HCT116 (cell line): ENCODE results near the gene WIF1.

Experiments used
- ELF1 ChIP-seq: IDR thresholded peaks from 2 replicates; pipeline ENCODE4 v1.6.1; 2012; ENCODE audit warnings: low read depth, borderline replicate concordance
- EZH2 ChIP-seq: fragments of 200-600 bp; sonication (generic); IDR thresholded peaks from 2 replicates; pipeline ENCODE4 v1.6.1; 2017; ENCODE audit warnings: antibody characterized with exemption, mixed run types
- EZH2phosphoT487 ChIP-seq: fragments of 200-600 bp; IDR thresholded peaks from 2 replicates; pipeline ENCODE4 v1.6.1; 2018; ENCODE audit warnings: antibody characterized with exemption, borderline replicate concordance
- POLR2A ChIP-seq: IDR thresholded peaks from 2 replicates; pipeline ENCODE4 v1.7.0; 2011; ENCODE audit warnings: borderline replicate concordance; ENCODE audit not compliant: insufficient read depth, insufficient read length; ENCODE audit errors: extremely low read depth
- POLR2AphosphoS5 ChIP-seq: IDR thresholded peaks from 2 replicates; pipeline ENCODE4 v1.6.1; 2011; ENCODE audit warnings: mild to moderate bottlenecking, low read depth, low read length, moderate library complexity
- RAD21 ChIP-seq: IDR thresholded peaks from 2 replicates; pipeline ENCODE4 v1.6.1; 2012; ENCODE audit warnings: low read depth, mild to moderate bottlenecking
- SIN3A ChIP-seq: IDR thresholded peaks from 2 replicates; pipeline ENCODE4 v1.6.1; 2012; ENCODE audit warnings: low read depth
- YY1 ChIP-seq: IDR thresholded peaks from 2 replicates; pipeline ENCODE4 v1.6.1; 2011; ENCODE audit warnings: low read length, low read depth, moderate library complexity, mild to moderate bottlenecking; ENCODE audit not compliant: insufficient replicate concordance; ENCODE audit errors: extremely low read depth
- TF ChIP-seq, protein P1 (sequence below), 3 experiments: fragments of 200-600 bp in 1 of 3; sonication (generic) in 1 of 3; IDR thresholded peaks in 2 of 3; conservative IDR thresholded peaks in 1 of 3; 2 replicates each; pipeline ENCODE4 v1.5.1; 2012 to 2017; ENCODE audit warnings: low read depth in 2 of 3, low read length in 2 of 3, antibody characterized with exemption in 1 of 3, borderline replicate concordance in 1 of 3, control low read depth in 1 of 3, mild to moderate bottlenecking in 1 of 3, mixed read lengths in 1 of 3, mixed run types in 1 of 3, moderate library complexity in 1 of 3; ENCODE audit not compliant: insufficient read depth in 1 of 3
- TF ChIP-seq, protein P2 (sequence below): IDR thresholded peaks from 2 replicates; pipeline ENCODE4 v1.6.1; 2012; ENCODE audit warnings: low read depth

DNA sequence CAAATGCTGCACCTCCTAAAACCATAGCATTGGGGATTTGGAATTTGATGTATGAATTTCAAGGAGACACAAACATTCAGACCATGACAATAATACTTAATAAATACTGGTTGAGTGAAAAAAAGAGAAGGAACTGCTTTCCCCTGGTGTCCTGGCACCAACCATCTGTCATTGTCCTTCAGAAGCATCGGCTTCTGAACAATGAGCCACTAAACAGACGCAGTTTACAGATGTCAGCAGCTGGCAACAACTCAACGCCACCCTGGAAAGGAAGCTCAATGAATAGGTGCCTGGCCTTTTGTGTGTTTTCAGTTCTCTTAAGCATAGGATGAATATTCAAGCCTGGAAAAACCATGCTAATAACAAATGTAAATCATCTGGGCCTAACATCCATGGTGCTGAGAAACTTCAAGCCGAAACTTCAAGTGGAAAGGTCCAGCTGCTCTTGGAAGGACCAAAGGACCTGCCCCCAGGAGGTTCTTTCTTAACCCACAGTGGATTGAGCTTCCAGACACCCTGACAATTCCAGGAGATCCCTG is 101.3 kb downstream of the WIF1 start:
- TF ChIP-seq, protein P1, sequence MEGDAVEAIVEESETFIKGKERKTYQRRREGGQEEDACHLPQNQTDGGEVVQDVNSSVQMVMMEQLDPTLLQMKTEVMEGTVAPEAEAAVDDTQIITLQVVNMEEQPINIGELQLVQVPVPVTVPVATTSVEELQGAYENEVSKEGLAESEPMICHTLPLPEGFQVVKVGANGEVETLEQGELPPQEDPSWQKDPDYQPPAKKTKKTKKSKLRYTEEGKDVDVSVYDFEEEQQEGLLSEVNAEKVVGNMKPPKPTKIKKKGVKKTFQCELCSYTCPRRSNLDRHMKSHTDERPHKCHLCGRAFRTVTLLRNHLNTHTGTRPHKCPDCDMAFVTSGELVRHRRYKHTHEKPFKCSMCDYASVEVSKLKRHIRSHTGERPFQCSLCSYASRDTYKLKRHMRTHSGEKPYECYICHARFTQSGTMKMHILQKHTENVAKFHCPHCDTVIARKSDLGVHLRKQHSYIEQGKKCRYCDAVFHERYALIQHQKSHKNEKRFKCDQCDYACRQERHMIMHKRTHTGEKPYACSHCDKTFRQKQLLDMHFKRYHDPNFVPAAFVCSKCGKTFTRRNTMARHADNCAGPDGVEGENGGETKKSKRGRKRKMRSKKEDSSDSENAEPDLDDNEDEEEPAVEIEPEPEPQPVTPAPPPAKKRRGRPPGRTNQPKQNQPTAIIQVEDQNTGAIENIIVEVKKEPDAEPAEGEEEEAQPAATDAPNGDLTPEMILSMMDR (IDR thresholded peaks at IDR 0.05 in 2 of 3, conservative IDR thresholded peaks at IDR 0.05 in 1 of 3; ENCODE audit: borderline replicate concordance in 1 of 3, insufficient read depth in 1 of 3, low read depth in 2 of 3, low read length in 2 of 3): no peak
- TF ChIP-seq SIN3A: no peak
- TF ChIP-seq ELF1: no peak
- no peak for TF ChIP-seq EZH2phosphoT487
- TF ChIP-seq YY1: no peak
- TF ChIP-seq, protein P2, sequence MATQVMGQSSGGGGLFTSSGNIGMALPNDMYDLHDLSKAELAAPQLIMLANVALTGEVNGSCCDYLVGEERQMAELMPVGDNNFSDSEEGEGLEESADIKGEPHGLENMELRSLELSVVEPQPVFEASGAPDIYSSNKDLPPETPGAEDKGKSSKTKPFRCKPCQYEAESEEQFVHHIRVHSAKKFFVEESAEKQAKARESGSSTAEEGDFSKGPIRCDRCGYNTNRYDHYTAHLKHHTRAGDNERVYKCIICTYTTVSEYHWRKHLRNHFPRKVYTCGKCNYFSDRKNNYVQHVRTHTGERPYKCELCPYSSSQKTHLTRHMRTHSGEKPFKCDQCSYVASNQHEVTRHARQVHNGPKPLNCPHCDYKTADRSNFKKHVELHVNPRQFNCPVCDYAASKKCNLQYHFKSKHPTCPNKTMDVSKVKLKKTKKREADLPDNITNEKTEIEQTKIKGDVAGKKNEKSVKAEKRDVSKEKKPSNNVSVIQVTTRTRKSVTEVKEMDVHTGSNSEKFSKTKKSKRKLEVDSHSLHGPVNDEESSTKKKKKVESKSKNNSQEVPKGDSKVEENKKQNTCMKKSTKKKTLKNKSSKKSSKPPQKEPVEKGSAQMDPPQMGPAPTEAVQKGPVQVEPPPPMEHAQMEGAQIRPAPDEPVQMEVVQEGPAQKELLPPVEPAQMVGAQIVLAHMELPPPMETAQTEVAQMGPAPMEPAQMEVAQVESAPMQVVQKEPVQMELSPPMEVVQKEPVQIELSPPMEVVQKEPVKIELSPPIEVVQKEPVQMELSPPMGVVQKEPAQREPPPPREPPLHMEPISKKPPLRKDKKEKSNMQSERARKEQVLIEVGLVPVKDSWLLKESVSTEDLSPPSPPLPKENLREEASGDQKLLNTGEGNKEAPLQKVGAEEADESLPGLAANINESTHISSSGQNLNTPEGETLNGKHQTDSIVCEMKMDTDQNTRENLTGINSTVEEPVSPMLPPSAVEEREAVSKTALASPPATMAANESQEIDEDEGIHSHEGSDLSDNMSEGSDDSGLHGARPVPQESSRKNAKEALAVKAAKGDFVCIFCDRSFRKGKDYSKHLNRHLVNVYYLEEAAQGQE: no peak
- TF ChIP-seq POLR2A: no peak
- TF ChIP-seq POLR2AphosphoS5: no peak
- no peak for TF ChIP-seq EZH2
- no peak for TF ChIP-seq RAD21
